ENCODE measurements around the gene DHRS7C.

- TF ChIP-seq CTCF (IDR thresholded peaks at IDR 0.05; ENCODE audit: insufficient read depth, low read depth, low read length) (no peak), EZH2 (IDR thresholded peaks at IDR 0.05; ENCODE audit: insufficient read depth, low read length) (no peak)
These were observed 48.0 kb upstream of the DHRS7C start for GRCh38 chr17:9839433-9839832.

All from astrocyte (in vitro differentiated cells and primary cell).